H1 (cell line): ENCODE data around the gene JADE1. TPM values are rescaled to one million over a fixed set of nuclear protein-coding genes. Genes with fewer than 3 reads are reported as not detected.
A peak's percentile ranks its signal among the peaks of the same experiment; 100 is the strongest.

Experiments
- CTCF ChIA-PET: fragments of 300-600 bp; sonication (Branson Sonifier 250); formaldehyde crosslinking; loops from one replicate; lab custom pipeline; 2021; ENCODE audit not compliant: partially characterized antibody; lab: Charles Lee
- POLR2A ChIA-PET: fragments of 300-600 bp; sonication (Branson Sonifier 250); formaldehyde crosslinking; loops from one replicate; lab custom pipeline; 2021; ENCODE audit warnings: inconsistent platforms; ENCODE audit not compliant: partially characterized antibody; lab: Charles Lee
- DNase-seq, 2 experiments: peaks; one replicate each; pipeline versions ENCODE4 v3.0.0 to v3.0.0-alpha.2; 2010 to 2022; ENCODE audit warnings: low spot score in 2 of 2, low read depth in 1 of 2, mixed read lengths in 1 of 2
- FAIRE-seq: peaks from 2 replicates; lab custom pipeline; 2011; peaks lifted over from hg19 to GRCh38; lab: Jason Lieb, UNC
- H2AFZ ChIP-seq: 2 replicates; pipeline ENCODE4 v1.8.1; 2012; ENCODE audit warnings: low read length, inconsistent platforms
- H2AK5ac ChIP-seq: 2 replicates; pipeline ENCODE4 v1.6.1; 2013; ENCODE audit warnings: low read depth, low read length
- H2BK120ac ChIP-seq: replicated peaks from 2 replicates; pipeline ENCODE3; 2013; ENCODE audit warnings: low read depth, low read length, inconsistent platforms
- H2BK12ac ChIP-seq: 2 replicates; pipeline ENCODE4 v1.6.1; 2013; ENCODE audit warnings: low read depth, low read length
- H2BK15ac ChIP-seq: 2 replicates; pipeline ENCODE4 v1.6.1; 2013; ENCODE audit warnings: low read length
- H2BK20ac ChIP-seq: 2 replicates; pipeline ENCODE4 v1.6.1; 2013; ENCODE audit warnings: low read length
- H2BK5ac ChIP-seq: 2 replicates; pipeline ENCODE4 v1.6.1; 2013; ENCODE audit warnings: low read depth, low read length
- H3K14ac ChIP-seq: 2 replicates; pipeline ENCODE4 v1.6.1; 2013; ENCODE audit warnings: inconsistent platforms; ENCODE audit not compliant: insufficient read length
- H3K18ac ChIP-seq: 2 replicates; pipeline ENCODE4 v1.6.1; 2013; ENCODE audit warnings: low read length; ENCODE audit errors: extremely low read depth
- H3K23ac ChIP-seq: 2 replicates; pipeline ENCODE4 v1.6.1; 2013; ENCODE audit warnings: inconsistent platforms; ENCODE audit not compliant: insufficient read length
- H3K23me2 ChIP-seq: 2 replicates; pipeline ENCODE4 v1.6.1; 2013; ENCODE audit warnings: low read depth, low read length
- H3K27ac ChIP-seq: 2 replicates; pipeline ENCODE4 v1.6.1; 2011; ENCODE audit warnings: low read depth, low read length, inconsistent platforms
- H3K27me3 ChIP-seq, 4 experiments: replicated peaks in 1 of 4; 1 replicate in 1 of 4; 2 replicates in 3 of 4; pipeline versions ENCODE4 v1.6.1 to v1.8.1; 2011 to 2013; ENCODE audit warnings: low read length in 3 of 4, mild to moderate bottlenecking in 3 of 4, inconsistent platforms in 2 of 4, mixed read lengths in 2 of 4, moderate library complexity in 1 of 4; ENCODE audit not compliant: control insufficient read depth in 3 of 4, insufficient read depth in 3 of 4; ENCODE audit errors: extremely low read depth in 1 of 4
- H3K36me3 ChIP-seq, 4 experiments: 2 replicates each; pipeline versions ENCODE4 v1.6.1 to v1.8.1; 2011 to 2013; ENCODE audit warnings: mild to moderate bottlenecking in 4 of 4, low read length in 3 of 4, moderate library complexity in 2 of 4, control low read depth in 1 of 4, inconsistent platforms in 1 of 4; ENCODE audit not compliant: insufficient read depth in 4 of 4, control insufficient read depth in 2 of 4
- H3K4ac ChIP-seq: replicated peaks from 2 replicates; pipeline ENCODE3; 2013; ENCODE audit warnings: low read length, low read depth, mixed read lengths, inconsistent platforms; ENCODE audit not compliant: insufficient read length
- H3K4me1 ChIP-seq, 4 experiments: replicated peaks in 1 of 4; 1 replicate in 1 of 4; 2 replicates in 3 of 4; pipeline versions ENCODE4 v1.6.1 to v1.8.1; 2011 to 2013; ENCODE audit warnings: low read length in 3 of 4, inconsistent platforms in 2 of 4, mixed read lengths in 1 of 4; ENCODE audit not compliant: insufficient read depth in 4 of 4, control insufficient read depth in 3 of 4
- H3K4me2 ChIP-seq, 2 experiments: 2 replicates each; pipeline versions ENCODE4 v1.6.1 to v1.8.1; 2011 to 2013; ENCODE audit warnings: low read depth in 2 of 2, low read length in 2 of 2, control low read depth in 1 of 2, inconsistent platforms in 1 of 2, mild to moderate bottlenecking in 1 of 2; ENCODE audit not compliant: insufficient read depth in 1 of 2
- H3K4me3 ChIP-seq, 4 experiments: fragments of 200-600, 300-600 bp in 1 of 4; sonication (generic), shearing (Covaris generic), sonication (Bioruptor Twin) in 1 of 4; 2 replicates each; pipeline versions ENCODE4 v1.5.1 to v1.8.1; 2011 to 2016; ENCODE audit warnings: low read length in 4 of 4, low read depth in 3 of 4, control low read depth in 2 of 4, inconsistent platforms in 2 of 4, mild to moderate bottlenecking in 2 of 4, mixed read lengths in 1 of 4, moderate library complexity in 1 of 4; ENCODE audit not compliant: insufficient read depth in 2 of 4; ENCODE audit errors: extremely low read depth in 1 of 4
- H3K56ac ChIP-seq: replicated peaks from 2 replicates; pipeline ENCODE3; 2013; ENCODE audit warnings: low read depth, mild to moderate bottlenecking, mixed read lengths, low read length, inconsistent platforms; ENCODE audit not compliant: insufficient read length
- H3K79me1 ChIP-seq: 2 replicates; pipeline ENCODE4 v1.6.1; 2013; ENCODE audit warnings: low read depth, low read length, control low read depth
- H3K79me2 ChIP-seq, 2 experiments: 2 replicates each; pipeline versions ENCODE4 v1.6.1 to v1.8.1; 2012 to 2013; ENCODE audit warnings: low read length in 2 of 2, mild to moderate bottlenecking in 2 of 2, inconsistent platforms in 1 of 2; ENCODE audit not compliant: insufficient read depth in 2 of 2, control insufficient read depth in 1 of 2
- H3K9ac ChIP-seq, 4 experiments: replicated peaks in 1 of 4; 1 replicate in 1 of 4; 2 replicates in 3 of 4; pipeline versions ENCODE4 v1.6.1 to v1.8.1; 2011 to 2013; ENCODE audit warnings: low read depth in 3 of 4, low read length in 3 of 4, control low read depth in 2 of 4, mild to moderate bottlenecking in 2 of 4, moderate library complexity in 2 of 4, inconsistent platforms in 1 of 4; ENCODE audit errors: extremely low read depth in 1 of 4
- H3K9me3 ChIP-seq, 2 experiments: 2 replicates each; pipeline versions ENCODE4 v1.6.1 to v1.8.1; 2012 to 2013; ENCODE audit warnings: mild to moderate bottlenecking in 2 of 2, moderate library complexity in 2 of 2, control low read depth in 1 of 2, inconsistent platforms in 1 of 2, low read depth in 1 of 2, low read length in 1 of 2, mixed read lengths in 1 of 2; ENCODE audit not compliant: insufficient read depth in 2 of 2
- H4K20me1 ChIP-seq, 2 experiments: replicated peaks in 1 of 2; 2 replicates each; pipeline versions ENCODE3 to v1.8.1; 2011 to 2013; ENCODE audit warnings: inconsistent platforms in 2 of 2, low read length in 2 of 2, mild to moderate bottlenecking in 1 of 2; ENCODE audit not compliant: insufficient read depth in 2 of 2, control insufficient read depth in 1 of 2
- H4K5ac ChIP-seq: 2 replicates; pipeline ENCODE4 v1.6.1; 2013; ENCODE audit warnings: low read length, low read depth, mixed read lengths, inconsistent platforms; ENCODE audit not compliant: insufficient read length
- H4K8ac ChIP-seq: 2 replicates; pipeline ENCODE4 v1.8.0; 2013; ENCODE audit warnings: mild to moderate bottlenecking, moderate library complexity, low read length, inconsistent platforms; ENCODE audit not compliant: insufficient read depth; ENCODE audit errors: extremely low read depth
- H4K91ac ChIP-seq: replicated peaks from 2 replicates; pipeline ENCODE3; 2013; ENCODE audit warnings: low read length, mixed read lengths, inconsistent platforms; ENCODE audit not compliant: insufficient read length
- CEBPB ChIP-seq: IDR thresholded peaks from 2 replicates; pipeline ENCODE4 v1.6.1; 2012; ENCODE audit warnings: low read depth, low read length
- JUND ChIP-seq: IDR thresholded peaks from 2 replicates; pipeline ENCODE4 v1.6.1; 2011; ENCODE audit warnings: mild to moderate bottlenecking, improper control_type of control experiment, low read length
- KDM4A ChIP-seq: IDR thresholded peaks from one replicate; pipeline ENCODE4 v1.7.1; 2012; ENCODE audit warnings: low read depth, mild to moderate bottlenecking, moderate library complexity, low read length, inconsistent platforms; ENCODE audit not compliant: severe bottlenecking
- MAFK ChIP-seq: IDR thresholded peaks from 2 replicates; pipeline ENCODE4 v1.6.1; 2012; ENCODE audit warnings: low read depth, mild to moderate bottlenecking, improper control_type of control experiment, low read length
- MAX ChIP-seq: IDR thresholded peaks from 2 replicates; pipeline ENCODE4 v1.6.1; 2012; ENCODE audit warnings: inconsistent platforms
- PHF8 ChIP-seq: fragments of 200-600 bp; sonication (generic); conservative IDR thresholded peaks from 2 replicates; pipeline ENCODE4 v1.7.1; 2012; ENCODE audit warnings: low read depth, mild to moderate bottlenecking, inconsistent platforms, low read length, moderate library complexity
- POLR2A ChIP-seq, 2 experiments: IDR thresholded peaks; 1 replicate in 1 of 2; 2 replicates in 1 of 2; pipeline ENCODE4 v1.6.1; 2011; ENCODE audit warnings: low read depth in 2 of 2, low read length in 2 of 2, mild to moderate bottlenecking in 2 of 2; ENCODE audit errors: control extremely low read depth in 1 of 2
- POLR2AphosphoS5 ChIP-seq: IDR thresholded peaks from 2 replicates; pipeline ENCODE4 v1.6.1; 2011; ENCODE audit warnings: low read depth, low read length
- SIRT6 ChIP-seq: IDR thresholded peaks from one replicate; pipeline ENCODE4 v1.7.1; 2012; ENCODE audit warnings: low read length, inconsistent platforms
- TEAD4 ChIP-seq: IDR thresholded peaks from 2 replicates; pipeline ENCODE4 v1.6.1; 2012; ENCODE audit warnings: low read depth, low read length, inconsistent platforms, mixed read lengths
- WGBS, 2 experiments: shearing (Covaris generic) in 1 of 2; methylation state at CpG; one replicate each; pipeline versions ENCODE4 v1.1.6 to v1.1.7; 2013 to 2015; ENCODE audit warnings: low lambda C conversion rate in 2 of 2, mixed read lengths in 2 of 2, inconsistent platforms in 1 of 2, low coverage in 1 of 2, missing lambda C conversion rate in 1 of 2; ENCODE audit not compliant: insufficient replicate concordance in 2 of 2, insufficient coverage in 1 of 2, insufficient read length in 1 of 2; ENCODE audit errors: extremely low coverage in 1 of 2, missing lambda C conversion rate in 1 of 2; 5-methylcytosine and 5-hydroxymethylcytosine counted together
- polyA plus RNA-seq, 7 experiments: library from polyadenylated mRNA; depleted of rRNA in 3 of 7; stranded (reverse) in 5 of 7; unstranded in 2 of 7; fragments of >200 nt in 5 of 7; fragments of 200-250 nt in 2 of 7; gene quantifications; 1 replicate in 5 of 7; 2 replicates in 1 of 7; 4 replicates in 1 of 7; pipeline versions ENCODE4 v1.2.1 to v1.2.3, GENCODE V29; 2011 to 2013; ENCODE audit warnings: missing spikeins in 2 of 7, mixed read lengths in 2 of 7
- total RNA-seq: library from RNA; stranded (reverse); fragmentation: NEBNext Ultra II Directional; extraction: Animal tissue kit (Norgen Biotek cat#: 25700); gene quantifications from 2 replicates; pipeline ENCODE4 v1.2.1, GENCODE V29; 2021

JADE1 gene
- total and polyA plus RNA-seq, 2 of the 8 experiments (the other 6 are each of a cell fraction or from before 2014, with no cell fraction given): 37.7 to 213 TPM

GRCh38 chr4:128831531-128832242 lies 22.2 kb downstream of the JADE1 start:
- peak overlapping the region; percentile 19; the same call in 1 of the 2 replicates for H2BK5ac ChIP-seq
- no peaks in the 10 kb centered on the region for H3K9me3 ChIP-seq
- H2BK20ac ChIP-seq: no peak overlapping the region
- no peak overlapping the region for H4K5ac ChIP-seq
- H2BK120ac ChIP-seq: no peak overlapping the region
- no peak overlapping the region for H2BK15ac ChIP-seq
- no peak overlapping the region for H4K8ac ChIP-seq
- peaks cover 60 to 64% of the 10 kb centered on the region in 2 experiments for H4K20me1 ChIP-seq
- H3K9ac ChIP-seq: no peak overlapping the region
- 0 out of 2 replicates have a peak, but pooled peaks cover 3% of the 10 kb centered on the region for H3K23me2 ChIP-seq
- H3K79me2 ChIP-seq: peaks cover 84 to 100% of the 10 kb centered on the region in 2 experiments
- no peak overlapping the region for H3K4ac ChIP-seq
- peaks cover 4% of the 10 kb centered on the region; the same call in 1 of the 2 replicates for H3K79me1 ChIP-seq
- H3K27me3 ChIP-seq: no peaks in the 10 kb centered on the region
- ChIA-PET POLR2A (interaction anchor here (0.7 to 21.1 kb wide), 11 partner anchors 8 to 253 kb away, joined by 3 to 204 read pairs (median 5); partner anchors contain the start of gene JADE1), CTCF (interaction anchor here (0.8 to 2.0 kb wide), 6 partner anchors 10 to 257 kb away, joined by 3 to 7 read pairs (median 4); no protein-coding TSS in a partner anchor)
- peak overlapping the region in 1 of 4 experiments; percentile 35; a peak in 2 of 8 replicates for H3K4me3 ChIP-seq
- 0 out of 2 replicates have a peak overlapping the region, but pooled peaks have one; percentile 20 for H3K27ac ChIP-seq
- no peak overlapping the region for H3K23ac ChIP-seq
- no peak for DNase-seq
- H2BK12ac ChIP-seq: no peak overlapping the region; the same call in 1 of the 2 replicates
- peaks cover 17 to 59% (median 39%) of the 10 kb centered on the region in 4 experiments for H3K36me3 ChIP-seq
- H3K4me1 ChIP-seq: peaks cover 15 to 50% (median 38%) of the 10 kb centered on the region in 4 experiments
- peak; percentile 39 for FAIRE-seq
- H2AFZ ChIP-seq: no peak overlapping the region
- 0 out of 2 replicates have a peak overlapping the region, but pooled peaks have one; percentile 12 for H2AK5ac ChIP-seq
- no peak overlapping the region for H3K18ac ChIP-seq
- no peak overlapping the region for H3K56ac ChIP-seq
- 52% methylated on average over 8 of the region's 8 CpGs; no CpG with 5 or more reads in 1 of the 2 experiments for WGBS, 2 experiments
- H3K14ac ChIP-seq: no peak overlapping the region
- H4K91ac ChIP-seq: no peak overlapping the region
- H3K4me2 ChIP-seq: peak overlapping the region; percentile 51 to 56
- TF ChIP-seq JUND (no peak), SIRT6 (no peak), CEBPB (no peak), POLR2AphosphoS5 (peak; percentile 63), MAX (no peak), PHF8 (no peak), MAFK (peak; percentile 73; the same call in 1 of the 2 replicates), KDM4A (no peak), POLR2A (IDR thresholded peaks at IDR 0.05; ENCODE audit: control extremely low read depth in 1 of 2, low read depth in 2 of 2, low read length in 2 of 2) (no peak), TEAD4 (no peak)
